GM21423 (cell line): Measurements from ENCODE around the gene OR11H12.
"Not testable (repeated sequence)": the region's sequence is repeated elsewhere in the genome, so short reads cannot be mapped to it uniquely, and the experiment has no call there.

Experiments
- ATAC-seq: cut with Tn5 transposase; IDR thresholded peaks from one replicate; pipeline ENCODE4 v1.9.1; 2021; ENCODE audit warnings: mild to moderate bottlenecking, moderate library complexity; ENCODE audit not compliant: unreplicated experiment

Gene OR11H12

GRCh38 chr14:18600817-18601216 lies at the start of gene OR11H12:
Gene OR11H12, plus strand, starts transcription at chr14:18601117. Its CDS starts 0 bp downstream, at chr14:18601117.
- ATAC-seq: not testable (repeated sequence)

GRCh38 chr14:18582908-18583307 lies 18.0 kb upstream of the OR11H12 start:
- not testable (repeated sequence) for ATAC-seq

- not testable (repeated sequence) for ATAC-seq
Observed at GRCh38 chr14:18626610-18627213, 25.8 kb downstream of the OR11H12 start.

GRCh38 chr14:18636066-18636465 lies 35.1 kb downstream of the OR11H12 start:
- ATAC-seq: not testable (repeated sequence)

- not testable (repeated sequence) for ATAC-seq
Observed at GRCh38 chr14:18638032-18638431, 37.1 kb downstream of the OR11H12 start.

GRCh38 chr14:18638785-18639184 lies 37.9 kb downstream of the OR11H12 start:
- ATAC-seq: not testable (repeated sequence)

GRCh38 chr14:18646075-18646730 lies 45.3 kb downstream of the OR11H12 start:
- ATAC-seq: not testable (repeated sequence)
